Sigmoid colon (tissue), 4 donors: ENCODE data around the gene TMEM132D.

ENCODE experiments used
- EP300 ChIP-seq, 4 donors: sonication (generic); formaldehyde crosslinking; IDR thresholded peaks; one replicate each; pipeline ENCODE4 v1.6.1; 2017; ENCODE audit warnings: antibody characterized with exemption in 4 of 4
- POLR2AphosphoS5 ChIP-seq, 4 donors: sonication (generic); formaldehyde crosslinking; IDR thresholded peaks; one replicate each; pipeline ENCODE4 v1.6.1; 2017; ENCODE audit warnings: antibody characterized with exemption in 4 of 4
- TF ChIP-seq, protein P1 (sequence below), 4 experiments: fragments of 450-650 bp in 3 of 4; fragments of 200-600 bp in 1 of 4; IDR thresholded peaks; one replicate each; pipeline ENCODE4 v1.5.1; 2016 to 2019; ENCODE audit warnings: antibody characterized with exemption in 4 of 4, mild to moderate bottlenecking in 3 of 4, moderate library complexity in 2 of 4

DNA sequence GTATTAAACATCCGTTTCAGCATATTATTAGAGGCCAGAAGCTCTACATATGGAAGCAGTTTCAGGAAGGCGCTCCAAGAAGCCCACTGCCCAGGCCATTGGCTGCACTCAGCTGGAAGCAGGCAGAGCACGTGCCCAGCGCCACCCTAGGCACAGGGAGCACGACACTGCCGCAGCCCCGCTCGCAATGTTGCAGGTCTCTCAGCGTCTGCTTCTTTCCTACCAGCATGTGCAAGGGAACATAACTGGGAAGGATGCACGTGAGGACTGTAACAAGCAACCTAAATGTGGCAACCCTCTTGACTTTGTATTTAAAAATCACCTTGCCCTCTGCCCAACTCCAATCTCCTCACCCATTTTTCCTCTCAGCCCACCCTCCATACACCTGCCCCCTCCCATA lies 3.5 kb downstream of the TMEM132D start:
- TF ChIP-seq, protein P1, sequence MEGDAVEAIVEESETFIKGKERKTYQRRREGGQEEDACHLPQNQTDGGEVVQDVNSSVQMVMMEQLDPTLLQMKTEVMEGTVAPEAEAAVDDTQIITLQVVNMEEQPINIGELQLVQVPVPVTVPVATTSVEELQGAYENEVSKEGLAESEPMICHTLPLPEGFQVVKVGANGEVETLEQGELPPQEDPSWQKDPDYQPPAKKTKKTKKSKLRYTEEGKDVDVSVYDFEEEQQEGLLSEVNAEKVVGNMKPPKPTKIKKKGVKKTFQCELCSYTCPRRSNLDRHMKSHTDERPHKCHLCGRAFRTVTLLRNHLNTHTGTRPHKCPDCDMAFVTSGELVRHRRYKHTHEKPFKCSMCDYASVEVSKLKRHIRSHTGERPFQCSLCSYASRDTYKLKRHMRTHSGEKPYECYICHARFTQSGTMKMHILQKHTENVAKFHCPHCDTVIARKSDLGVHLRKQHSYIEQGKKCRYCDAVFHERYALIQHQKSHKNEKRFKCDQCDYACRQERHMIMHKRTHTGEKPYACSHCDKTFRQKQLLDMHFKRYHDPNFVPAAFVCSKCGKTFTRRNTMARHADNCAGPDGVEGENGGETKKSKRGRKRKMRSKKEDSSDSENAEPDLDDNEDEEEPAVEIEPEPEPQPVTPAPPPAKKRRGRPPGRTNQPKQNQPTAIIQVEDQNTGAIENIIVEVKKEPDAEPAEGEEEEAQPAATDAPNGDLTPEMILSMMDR (IDR thresholded peaks at IDR 0.05) = no peak
- TF ChIP-seq POLR2AphosphoS5 (IDR thresholded peaks at IDR 0.05) = no peak
- no peak for TF ChIP-seq EP300 (IDR thresholded peaks at IDR 0.05)
